H9 (cell line): ENCODE results near the gene ERO1B. TPM values are rescaled to one million over a fixed set of nuclear protein-coding genes. Genes with fewer than 3 reads are reported as not detected.

Source experiments
- DNase-seq: peaks from one replicate; pipeline ENCODE4 v3.0.0-alpha.2; 2017
- H2AFZ ChIP-seq: one replicate; pipeline ENCODE4 v1.6.1; 2013; ENCODE audit warnings: mild to moderate bottlenecking, low read length, control low read depth, moderate library complexity
- H2AK5ac ChIP-seq: 2 replicates; pipeline ENCODE4 v1.6.1; 2013; ENCODE audit warnings: low read length, control low read depth, mixed read lengths; ENCODE audit not compliant: insufficient read length
- H2BK120ac ChIP-seq: one replicate; pipeline ENCODE4 v1.6.1; 2013; ENCODE audit warnings: low read depth, mild to moderate bottlenecking, low read length, control low read depth, inconsistent platforms; ENCODE audit not compliant: poor library complexity, severe bottlenecking
- H2BK12ac ChIP-seq: 2 replicates; pipeline ENCODE4 v1.6.1; 2013; ENCODE audit warnings: low read length, control low read depth, mixed read lengths, low read depth; ENCODE audit not compliant: insufficient read length
- H2BK15ac ChIP-seq: 2 replicates; pipeline ENCODE4 v1.6.1; 2013; ENCODE audit warnings: low read depth, low read length, control low read depth
- H2BK20ac ChIP-seq: one replicate; pipeline ENCODE4 v1.6.1; 2013; ENCODE audit warnings: low read depth, mild to moderate bottlenecking, low read length, control low read depth, inconsistent platforms; ENCODE audit not compliant: poor library complexity, severe bottlenecking
- H2BK5ac ChIP-seq: 2 replicates; pipeline ENCODE4 v1.6.1; 2013; ENCODE audit warnings: low read length, control low read depth, mixed read lengths; ENCODE audit not compliant: insufficient read length
- H3K14ac ChIP-seq: 2 replicates; pipeline ENCODE4 v1.6.1; 2013; ENCODE audit warnings: low read length, control low read depth; ENCODE audit not compliant: insufficient read depth
- H3K18ac ChIP-seq: 2 replicates; pipeline ENCODE4 v1.6.1; 2013; ENCODE audit warnings: low read depth, mild to moderate bottlenecking, mixed read lengths, low read length, control low read depth; ENCODE audit not compliant: insufficient read length
- H3K23ac ChIP-seq: 2 replicates; pipeline ENCODE4 v1.6.1; 2013; ENCODE audit warnings: low read length, control low read depth, mixed read lengths, low read depth; ENCODE audit not compliant: insufficient read length
- H3K23me2 ChIP-seq: 2 replicates; pipeline ENCODE4 v1.6.1; 2013; ENCODE audit warnings: low read depth, mild to moderate bottlenecking, mixed read lengths, low read length, control low read depth; ENCODE audit not compliant: insufficient read length, poor library complexity, severe bottlenecking
- H3K27ac ChIP-seq: 2 replicates; pipeline ENCODE4 v1.5.1; 2013; ENCODE audit warnings: low read length, control low read depth, mixed read lengths, low read depth; ENCODE audit not compliant: insufficient read length
- H3K27me3 ChIP-seq: 2 replicates; pipeline ENCODE4 v1.6.1; 2013; ENCODE audit warnings: low read length, control low read depth, inconsistent platforms; ENCODE audit not compliant: insufficient read depth
- H3K4ac ChIP-seq: 2 replicates; pipeline ENCODE4 v1.6.1; 2013; ENCODE audit warnings: low read depth, mild to moderate bottlenecking, control low read depth, inconsistent platforms, low read length, moderate library complexity
- H3K4me1 ChIP-seq: 2 replicates; pipeline ENCODE4 v1.6.1; 2013; ENCODE audit warnings: low read length, control low read depth, inconsistent platforms; ENCODE audit not compliant: insufficient read depth
- H3K4me2 ChIP-seq: 2 replicates; pipeline ENCODE4 v1.6.1; 2013; ENCODE audit warnings: low read length, control low read depth, mixed read lengths; ENCODE audit not compliant: insufficient read length, insufficient read depth
- H3K56ac ChIP-seq: 2 replicates; pipeline ENCODE4 v1.6.1; 2013; ENCODE audit warnings: low read depth, mild to moderate bottlenecking, mixed read lengths, low read length, control low read depth; ENCODE audit not compliant: insufficient read length
- H3K79me1 ChIP-seq: 2 replicates; pipeline ENCODE4 v1.6.1; 2013; ENCODE audit warnings: low read depth, mild to moderate bottlenecking, moderate library complexity, low read length, control low read depth, inconsistent platforms; ENCODE audit not compliant: insufficient read depth, poor library complexity, severe bottlenecking
- H3K79me2 ChIP-seq: 2 replicates; pipeline ENCODE4 v1.6.1; 2013; ENCODE audit warnings: low read length, control low read depth, inconsistent platforms; ENCODE audit not compliant: insufficient read depth
- H3K9ac ChIP-seq: 2 replicates; pipeline ENCODE4 v1.6.1; 2013; ENCODE audit warnings: low read length, control low read depth, mixed read lengths; ENCODE audit not compliant: insufficient read length; ENCODE audit errors: extremely low read depth
- H3K9me3 ChIP-seq: one replicate; pipeline ENCODE4 v1.6.1; 2013; ENCODE audit warnings: low read depth, low read length, inconsistent platforms; ENCODE audit not compliant: control insufficient read depth
- H3T11ph ChIP-seq: one replicate; pipeline ENCODE4 v1.6.1; 2013; ENCODE audit warnings: mild to moderate bottlenecking, low read length, control low read depth, inconsistent platforms
- H4K20me1 ChIP-seq: one replicate; pipeline ENCODE4 v1.6.1; 2013; ENCODE audit not compliant: control insufficient read depth, insufficient read length, insufficient read depth
- H4K5ac ChIP-seq: 2 replicates; pipeline ENCODE4 v1.6.1; 2013; ENCODE audit warnings: low read depth, mild to moderate bottlenecking, mixed read lengths, low read length, control low read depth; ENCODE audit not compliant: insufficient read length
- H4K8ac ChIP-seq: replicated peaks from 2 replicates; pipeline ENCODE4 v1.6.1; 2013; ENCODE audit warnings: low read length, control low read depth, mixed read lengths, low read depth; ENCODE audit not compliant: insufficient read length
- H4K91ac ChIP-seq: 2 replicates; pipeline ENCODE4 v1.6.1; 2013; ENCODE audit warnings: low read depth, mild to moderate bottlenecking, moderate library complexity, mixed read lengths, low read length, control low read depth; ENCODE audit not compliant: insufficient read length
- H3K27ac Mint-ChIP-seq, 3 experiments: 2 replicates in 2 of 3; 3 replicates in 1 of 3; pipeline ENCODE4 v1.8.0; 2020 to 2021; ENCODE audit warnings: mixed read lengths in 3 of 3, mild to moderate bottlenecking in 1 of 3, moderate library complexity in 1 of 3
- H3K27me3 Mint-ChIP-seq: 2 replicates; pipeline ENCODE4 v1.8.0; 2021; ENCODE audit warnings: low read depth, mild to moderate bottlenecking, moderate library complexity, mixed read lengths
- H3K36me3 Mint-ChIP-seq, 3 experiments: 2 replicates in 2 of 3; 3 replicates in 1 of 3; pipeline ENCODE4 v1.8.0; 2020 to 2021; ENCODE audit warnings: low read depth in 3 of 3, mixed read lengths in 3 of 3; ENCODE audit not compliant: insufficient read depth in 1 of 3
- H3K4me1 Mint-ChIP-seq, 2 experiments: 2 replicates each; pipeline ENCODE4 v1.8.0; 2020; ENCODE audit warnings: mixed read lengths in 2 of 2
- H3K4me3 Mint-ChIP-seq, 2 experiments: 2 replicates in 1 of 2; 3 replicates in 1 of 2; pipeline ENCODE4 v1.8.0; 2020 to 2021; ENCODE audit warnings: mild to moderate bottlenecking in 2 of 2, mixed read lengths in 2 of 2, moderate library complexity in 1 of 2
- H3K9me3 Mint-ChIP-seq, 2 experiments: 2 replicates in 1 of 2; 3 replicates in 1 of 2; pipeline ENCODE4 v1.8.0; 2020; ENCODE audit warnings: mild to moderate bottlenecking in 2 of 2, mixed read lengths in 2 of 2, moderate library complexity in 1 of 2
- total RNA-seq: library from RNA; stranded (reverse); gene quantifications from 2 replicates; pipeline ENCODE4 v1.2.1, GENCODE V29; 2021
- TF ChIP-seq, protein P1 (sequence below): fragments of 200-600 bp; sonication (generic); conservative IDR thresholded peaks from 3 replicates; pipeline ENCODE4 v1.8.0; 2021; ENCODE audit warnings: antibody characterized with exemption, mild to moderate bottlenecking

ERO1B gene
- total RNA-seq, 1 experiment from 2014 or later: 1.5 TPM

DNA sequence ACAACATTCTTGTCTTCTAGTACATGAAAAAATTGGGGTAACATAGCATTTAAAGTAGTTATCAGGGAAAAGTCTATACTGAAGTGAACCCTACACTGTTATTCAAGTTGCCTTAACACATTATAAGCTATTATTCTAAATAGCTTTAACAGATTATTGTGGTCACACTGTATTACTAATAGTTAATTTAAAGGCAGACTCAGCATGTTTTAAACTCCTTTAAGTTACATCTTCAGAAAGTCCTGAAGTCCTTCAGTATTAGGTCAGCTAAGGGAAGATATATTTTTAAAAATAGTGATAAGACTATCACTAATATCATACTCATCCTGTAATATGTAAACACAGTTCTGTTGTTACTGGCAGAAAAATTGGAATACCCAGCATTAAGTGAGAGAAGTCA, 72.0 kb downstream of the ERO1B start:
- Histone ChIP-seq H3K23ac (no peak overlapping the region), H2BK20ac (no peak overlapping the region), H3K9me3 (no peaks in the 10 kb centered on the region), H3K18ac (no peak overlapping the region), H3K27me3 (no peaks in the 10 kb centered on the region), H3K27ac (no peak overlapping the region), H3K23me2 (no peaks in the 10 kb centered on the region), H3K79me2 (no peaks in the 10 kb centered on the region), H4K5ac (no peak overlapping the region), H3K56ac (no peak overlapping the region), H3K9ac (no peak overlapping the region), H2BK120ac (no peak overlapping the region), H2BK15ac (no peak overlapping the region), H2BK12ac (no peak overlapping the region), H3K4me2 (no peak overlapping the region), H3T11ph (no peak overlapping the region), H3K79me1 (no peaks in the 10 kb centered on the region), H2AFZ (no peak overlapping the region), H4K20me1 (no peaks in the 10 kb centered on the region), H2BK5ac (no peak overlapping the region), H3K4ac (no peak overlapping the region), H4K91ac (no peak overlapping the region), H4K8ac (no peak overlapping the region), H3K4me1 (no peaks in the 10 kb centered on the region), H3K14ac (no peak overlapping the region), H2AK5ac (no peak overlapping the region)
- Mint-ChIP-seq H3K36me3 (no peaks in the 10 kb centered on the region), H3K9me3 (no peaks in the 10 kb centered on the region), H3K4me1 (peaks cover 10 to 15% of the 10 kb centered on the region in 2 experiments), H3K4me3 (no peak overlapping the region), H3K27ac (no peak overlapping the region), H3K27me3 (no peaks in the 10 kb centered on the region)
- TF ChIP-seq, protein P1, sequence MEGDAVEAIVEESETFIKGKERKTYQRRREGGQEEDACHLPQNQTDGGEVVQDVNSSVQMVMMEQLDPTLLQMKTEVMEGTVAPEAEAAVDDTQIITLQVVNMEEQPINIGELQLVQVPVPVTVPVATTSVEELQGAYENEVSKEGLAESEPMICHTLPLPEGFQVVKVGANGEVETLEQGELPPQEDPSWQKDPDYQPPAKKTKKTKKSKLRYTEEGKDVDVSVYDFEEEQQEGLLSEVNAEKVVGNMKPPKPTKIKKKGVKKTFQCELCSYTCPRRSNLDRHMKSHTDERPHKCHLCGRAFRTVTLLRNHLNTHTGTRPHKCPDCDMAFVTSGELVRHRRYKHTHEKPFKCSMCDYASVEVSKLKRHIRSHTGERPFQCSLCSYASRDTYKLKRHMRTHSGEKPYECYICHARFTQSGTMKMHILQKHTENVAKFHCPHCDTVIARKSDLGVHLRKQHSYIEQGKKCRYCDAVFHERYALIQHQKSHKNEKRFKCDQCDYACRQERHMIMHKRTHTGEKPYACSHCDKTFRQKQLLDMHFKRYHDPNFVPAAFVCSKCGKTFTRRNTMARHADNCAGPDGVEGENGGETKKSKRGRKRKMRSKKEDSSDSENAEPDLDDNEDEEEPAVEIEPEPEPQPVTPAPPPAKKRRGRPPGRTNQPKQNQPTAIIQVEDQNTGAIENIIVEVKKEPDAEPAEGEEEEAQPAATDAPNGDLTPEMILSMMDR: no peak
- no peak for DNase-seq
